Stimulated activated naive CD8-positive, alpha-beta T cell treated with anti-CD3 and anti-CD28 coated beads, Interleukin-15, Interleukin-2, amounts not matched to agents 100 ng/mL and 50 ng/mL, for 24 hours (primary cell): Measurements from ENCODE around the gene MYADML2.

ENCODE experiments used
- H3K27ac Mint-ChIP-seq: one replicate; pipeline ENCODE4 v1.8.0; 2021; ENCODE audit warnings: mild to moderate bottlenecking, mixed read lengths
- H3K27me3 Mint-ChIP-seq: one replicate; pipeline ENCODE4 v1.8.0; 2021; ENCODE audit warnings: mixed read lengths
- H3K36me3 Mint-ChIP-seq: one replicate; pipeline ENCODE4 v1.8.0; 2021; ENCODE audit warnings: low read depth, mixed read lengths
- H3K4me1 Mint-ChIP-seq: one replicate; pipeline ENCODE4 v1.8.0; 2021; ENCODE audit warnings: low read depth, mixed read lengths
- H3K4me3 Mint-ChIP-seq: one replicate; pipeline ENCODE4 v1.8.0; 2021; ENCODE audit warnings: mild to moderate bottlenecking, mixed read lengths
- H3K9me3 Mint-ChIP-seq: one replicate; pipeline ENCODE4 v1.8.0; 2021; ENCODE audit warnings: mixed read lengths

Gene MYADML2, protein sequence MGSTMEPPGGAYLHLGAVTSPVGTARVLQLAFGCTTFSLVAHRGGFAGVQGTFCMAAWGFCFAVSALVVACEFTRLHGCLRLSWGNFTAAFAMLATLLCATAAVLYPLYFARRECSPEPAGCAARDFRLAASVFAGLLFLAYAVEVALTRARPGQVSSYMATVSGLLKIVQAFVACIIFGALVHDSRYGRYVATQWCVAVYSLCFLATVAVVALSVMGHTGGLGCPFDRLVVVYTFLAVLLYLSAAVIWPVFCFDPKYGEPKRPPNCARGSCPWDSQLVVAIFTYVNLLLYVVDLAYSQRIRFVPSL

DNA sequence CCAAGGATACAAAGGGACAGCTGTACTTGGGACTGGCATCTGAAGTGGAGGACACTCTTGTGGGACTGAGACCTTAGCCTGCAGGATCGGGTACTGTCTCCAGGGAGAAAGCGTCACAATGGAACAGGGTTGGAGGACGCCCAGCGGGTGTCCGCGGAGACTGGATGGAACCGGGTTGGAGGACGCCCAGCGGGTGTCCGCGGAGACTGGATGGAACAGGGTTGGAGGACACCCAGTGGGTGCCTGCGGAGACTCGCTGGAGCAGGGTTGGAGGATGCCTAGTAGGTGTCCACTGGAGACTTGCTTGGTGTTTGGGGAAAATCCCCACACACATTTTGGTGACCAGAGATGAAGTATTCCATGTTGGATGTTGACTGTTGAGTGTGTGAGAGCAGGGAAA is at the start of gene MYADML2:
Gene MYADML2, minus strand, starts transcription at position 45 of the 400 bp plus-strand sequence. CDS start 5,492 bp downstream, outside the sequence.
- H3K4me3 Mint-ChIP-seq, result no peak within 1 kb of the TSS
- H3K4me1 Mint-ChIP-seq, result no peaks in the 10 kb centered on the region
- H3K36me3 Mint-ChIP-seq, result no peaks in the 10 kb centered on the region
- no peaks in the 10 kb centered on the region for H3K27me3 Mint-ChIP-seq
- H3K27ac Mint-ChIP-seq, result no peak within 1 kb of the TSS
- H3K9me3 Mint-ChIP-seq, result no peaks in the 10 kb centered on the region

DNA sequence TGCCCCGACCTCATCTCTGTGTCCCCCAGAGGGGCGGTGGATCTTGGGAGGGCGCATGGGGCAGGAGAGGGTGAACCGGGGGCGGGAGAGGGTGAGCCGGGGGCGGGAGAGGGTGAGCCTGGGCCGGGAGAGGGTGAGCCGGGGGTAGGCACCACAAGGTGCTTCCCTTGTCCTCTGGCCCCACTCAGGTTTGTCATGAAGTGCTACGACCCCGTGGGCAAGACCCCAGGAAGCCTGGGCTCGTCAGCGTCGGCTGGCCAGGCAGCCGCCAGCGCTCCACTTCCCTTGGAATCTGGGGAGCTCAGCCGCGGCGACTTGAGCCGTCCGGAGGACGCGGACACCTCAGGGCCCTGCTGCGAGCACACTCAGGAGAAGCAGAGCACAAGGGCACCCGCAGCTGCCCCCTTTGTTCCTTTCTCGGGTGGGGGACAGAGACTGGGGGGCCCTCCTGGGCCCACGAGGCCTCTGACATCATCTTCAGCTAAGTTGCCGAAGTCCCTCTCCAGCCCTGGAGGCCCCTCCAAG is 49.3 kb upstream of the MYADML2 start:
- Mint-ChIP-seq H3K4me3 (no peak overlapping the region), H3K4me1 (no peaks in the 10 kb centered on the region), H3K27ac (no peak overlapping the region), H3K9me3 (no peaks in the 10 kb centered on the region), H3K36me3 (no peaks in the 10 kb centered on the region), H3K27me3 (no peaks in the 10 kb centered on the region)

DNA sequence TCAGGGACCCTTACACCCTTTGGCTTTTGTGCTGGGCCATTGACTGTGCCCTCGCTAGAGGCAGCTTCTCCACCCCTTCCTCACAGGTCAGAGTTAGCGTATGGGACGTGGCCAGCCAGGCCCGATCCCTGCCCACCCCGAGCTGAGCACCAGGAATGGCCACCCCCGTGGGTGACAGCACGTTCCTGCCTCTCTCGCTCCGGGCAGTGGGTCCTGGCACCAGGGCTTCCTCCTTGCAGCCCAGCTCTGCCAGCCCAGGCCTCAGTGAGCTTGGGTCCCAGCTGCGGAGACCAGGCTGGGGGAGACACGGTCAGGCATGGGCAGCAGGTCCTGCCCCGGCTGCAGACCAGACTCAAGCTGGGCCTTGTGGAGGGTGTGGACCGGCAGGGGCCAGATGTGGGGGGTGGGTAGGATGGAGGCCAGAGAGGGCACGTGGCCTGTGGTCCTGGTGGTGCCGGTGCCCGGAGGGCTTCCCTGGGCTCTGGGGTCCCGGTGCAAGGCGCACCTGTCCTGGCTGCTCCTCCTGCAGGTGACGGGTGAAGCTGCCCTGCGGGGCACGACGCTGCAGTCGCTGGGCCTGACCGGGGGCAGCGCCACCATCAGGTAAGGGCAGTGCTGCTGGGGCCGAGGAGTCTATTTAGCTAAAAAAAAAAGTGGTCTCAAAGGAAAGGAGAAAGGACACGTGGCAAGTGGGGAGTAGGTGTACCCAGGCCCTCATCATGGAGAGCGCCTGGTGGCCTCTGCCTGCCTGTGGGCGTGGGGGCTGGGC is 48.6 kb upstream of the MYADML2 start:
- no peak overlapping the region for H3K4me3 Mint-ChIP-seq
- no peaks in the 10 kb centered on the region for H3K27me3 Mint-ChIP-seq
- H3K9me3 Mint-ChIP-seq, result no peaks in the 10 kb centered on the region
- H3K36me3 Mint-ChIP-seq, result no peaks in the 10 kb centered on the region
- no peak overlapping the region for H3K27ac Mint-ChIP-seq
- H3K4me1 Mint-ChIP-seq, result no peaks in the 10 kb centered on the region

DNA sequence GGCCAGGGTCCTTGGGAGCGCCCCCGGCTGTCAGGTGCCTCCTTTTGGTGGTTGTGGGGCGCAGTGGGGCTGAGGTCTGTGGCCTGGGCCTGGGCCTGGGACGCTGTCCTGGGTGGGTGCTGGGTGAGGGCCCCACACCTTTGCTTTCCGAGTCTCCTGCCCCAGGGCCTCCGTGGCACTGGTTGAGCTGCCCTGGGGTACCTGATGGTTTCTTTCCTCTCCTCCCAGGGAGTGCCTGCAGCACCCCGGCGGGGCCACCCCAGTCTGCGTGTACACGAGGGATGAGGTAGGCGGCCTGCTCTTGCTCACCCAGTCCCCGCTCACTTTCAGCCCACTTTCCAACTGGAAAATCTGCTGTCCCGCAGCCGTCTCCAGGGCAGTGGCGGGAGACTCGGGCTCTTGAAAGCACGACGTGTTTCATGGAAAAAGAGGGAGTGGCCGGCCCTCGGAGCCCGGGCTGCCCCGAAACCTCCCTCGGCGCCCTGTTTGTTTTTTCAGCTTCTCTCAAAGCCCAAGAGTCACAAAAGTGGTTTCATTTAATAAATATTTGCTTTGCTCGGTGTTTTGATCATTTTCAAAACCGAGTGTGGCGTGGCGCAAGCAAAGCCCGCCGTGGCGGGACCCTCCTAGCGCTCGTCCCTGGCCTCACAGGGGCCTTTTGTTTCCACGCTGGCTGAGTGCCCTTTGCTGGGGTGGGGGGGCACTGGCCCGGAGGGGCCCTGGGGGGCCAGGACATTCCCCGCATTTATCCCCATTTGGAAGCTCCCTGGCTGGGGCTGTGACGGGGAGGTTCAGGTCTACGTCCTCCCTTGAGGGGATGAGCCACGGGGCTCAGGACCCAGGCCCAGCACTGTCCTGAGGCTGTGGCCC is 47.8 kb upstream of the MYADML2 start:
- no peaks in the 10 kb centered on the region for H3K9me3 Mint-ChIP-seq
- H3K27me3 Mint-ChIP-seq, result no peaks in the 10 kb centered on the region
- no peaks in the 10 kb centered on the region for H3K4me1 Mint-ChIP-seq
- H3K4me3 Mint-ChIP-seq, result no peak overlapping the region
- no peak overlapping the region for H3K27ac Mint-ChIP-seq
- H3K36me3 Mint-ChIP-seq, result no peaks in the 10 kb centered on the region

DNA sequence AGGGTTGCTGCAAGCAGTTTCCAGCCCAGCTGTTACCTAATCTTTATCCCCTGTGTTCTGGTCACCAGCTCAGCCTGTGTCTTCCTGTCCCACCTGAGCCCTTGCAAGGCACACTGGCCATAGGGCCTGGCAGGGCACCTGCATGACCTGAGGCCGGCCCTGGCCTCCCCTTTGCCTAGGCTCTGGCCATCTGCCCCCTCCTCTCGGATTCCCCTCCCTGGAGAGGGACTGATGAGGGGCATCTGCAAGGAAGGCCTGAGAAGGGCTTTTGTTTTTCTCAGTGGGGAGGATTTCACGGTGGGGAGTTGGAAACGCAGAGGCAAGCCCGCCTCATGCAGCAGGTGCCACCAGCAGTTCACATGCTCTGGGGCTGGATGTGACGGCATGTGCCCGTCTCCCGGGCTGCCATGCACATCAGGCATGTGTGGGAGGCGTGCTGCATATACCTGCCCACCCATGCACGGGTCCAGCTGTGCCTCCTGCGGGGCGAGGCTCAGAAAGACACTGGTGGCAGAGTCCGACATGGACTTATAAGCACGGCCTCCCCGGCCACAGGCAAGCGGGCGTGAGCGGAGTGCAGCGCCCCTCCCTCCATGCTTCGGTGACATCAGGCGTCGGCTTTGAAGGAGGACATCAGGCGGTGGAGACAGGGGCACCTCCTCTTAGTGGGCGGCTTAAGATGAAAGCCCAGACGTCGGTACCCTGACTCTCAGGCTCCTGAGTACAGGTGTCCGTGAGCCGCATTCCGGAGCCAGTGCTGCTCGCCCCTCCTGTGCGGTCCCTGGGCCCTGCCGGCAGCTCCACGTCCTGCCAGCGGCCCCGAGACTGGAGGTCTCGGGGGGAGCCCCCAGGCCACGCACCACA is 46.9 kb upstream of the MYADML2 start:
- Mint-ChIP-seq H3K27ac (no peak overlapping the region), H3K9me3 (no peaks in the 10 kb centered on the region), H3K27me3 (no peaks in the 10 kb centered on the region), H3K36me3 (no peaks in the 10 kb centered on the region), H3K4me1 (no peaks in the 10 kb centered on the region), H3K4me3 (no peak overlapping the region)

DNA sequence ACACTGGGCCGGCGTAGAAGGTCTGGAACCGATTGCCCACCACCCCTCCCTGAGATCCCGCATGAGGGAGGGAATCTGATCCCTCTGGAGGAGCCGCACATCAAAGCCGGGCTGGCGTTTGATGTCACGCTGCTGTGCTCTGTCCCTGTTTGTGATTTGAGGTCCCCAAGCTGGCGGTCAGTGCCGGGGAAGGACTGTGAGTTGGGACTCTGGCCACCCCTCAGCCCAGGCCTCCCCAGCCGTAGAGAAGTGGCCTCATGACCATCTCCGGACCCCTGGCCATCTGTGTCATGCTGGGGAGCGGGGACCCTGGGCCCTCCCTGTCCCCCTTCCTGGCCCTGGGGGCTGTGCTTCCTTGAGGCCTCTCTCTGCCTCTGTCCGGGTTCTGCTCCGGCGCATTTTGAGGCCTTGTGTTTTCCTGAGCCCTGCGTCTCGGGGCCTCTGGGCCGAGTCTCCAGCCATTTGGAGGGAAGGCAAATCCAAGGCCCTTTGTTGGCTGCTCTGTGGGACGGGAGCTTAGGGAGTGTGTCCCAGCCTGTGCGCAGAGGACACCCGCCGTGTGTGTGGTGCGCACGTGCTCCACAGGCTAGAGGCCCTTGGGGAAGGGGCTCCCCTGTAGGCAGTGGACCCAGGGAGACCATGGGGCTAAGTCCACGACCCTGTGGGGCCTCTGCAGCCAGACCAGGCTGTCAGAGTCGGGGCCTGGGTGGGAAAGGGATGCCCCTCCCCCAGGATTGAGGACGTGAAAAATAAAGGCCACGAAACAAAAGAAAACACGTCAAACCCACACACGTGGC is 45.5 kb upstream of the MYADML2 start:
- no peaks in the 10 kb centered on the region for H3K27me3 Mint-ChIP-seq
- H3K9me3 Mint-ChIP-seq, result no peaks in the 10 kb centered on the region
- no peak overlapping the region for H3K27ac Mint-ChIP-seq
- H3K36me3 Mint-ChIP-seq, result no peaks in the 10 kb centered on the region
- H3K4me3 Mint-ChIP-seq, result no peak overlapping the region
- no peaks in the 10 kb centered on the region for H3K4me1 Mint-ChIP-seq

DNA sequence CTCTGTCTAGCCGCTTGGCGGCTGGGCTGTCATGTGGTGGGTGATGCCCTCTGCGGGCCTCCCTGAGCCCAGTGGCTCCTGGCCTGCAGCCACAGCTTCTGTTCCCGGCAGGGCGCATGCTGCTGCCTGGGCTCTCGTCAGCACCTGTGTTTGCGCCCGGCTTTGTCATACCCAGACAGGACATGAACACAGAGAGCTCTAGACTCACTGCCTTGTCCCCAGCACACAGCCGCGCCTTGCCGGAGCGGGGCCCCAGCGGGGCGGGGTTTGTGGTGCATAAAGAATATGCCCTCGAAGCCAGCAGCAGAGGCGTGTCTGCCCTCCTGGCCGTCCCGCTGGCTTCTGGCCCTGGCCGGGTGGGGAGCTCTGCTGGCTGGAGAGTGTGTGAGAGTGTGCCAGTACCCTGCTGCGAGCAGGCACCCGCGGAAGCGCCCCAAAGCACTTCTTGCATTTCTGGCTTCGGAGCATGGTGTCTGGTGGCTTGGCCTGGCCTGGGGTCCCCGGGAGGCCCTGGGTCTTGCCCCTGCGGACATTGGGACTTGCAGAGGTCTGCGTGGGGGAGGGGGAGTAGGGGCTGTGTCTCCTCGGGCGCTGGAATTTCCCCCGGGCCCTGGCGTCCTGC is 44.8 kb upstream of the MYADML2 start:
- H3K27me3 Mint-ChIP-seq, result no peaks in the 10 kb centered on the region
- H3K36me3 Mint-ChIP-seq, result peaks cover 1% of the 10 kb centered on the region
- H3K27ac Mint-ChIP-seq, result no peak overlapping the region
- no peak overlapping the region for H3K4me3 Mint-ChIP-seq
- no peaks in the 10 kb centered on the region for H3K4me1 Mint-ChIP-seq
- H3K9me3 Mint-ChIP-seq, result no peaks in the 10 kb centered on the region

DNA sequence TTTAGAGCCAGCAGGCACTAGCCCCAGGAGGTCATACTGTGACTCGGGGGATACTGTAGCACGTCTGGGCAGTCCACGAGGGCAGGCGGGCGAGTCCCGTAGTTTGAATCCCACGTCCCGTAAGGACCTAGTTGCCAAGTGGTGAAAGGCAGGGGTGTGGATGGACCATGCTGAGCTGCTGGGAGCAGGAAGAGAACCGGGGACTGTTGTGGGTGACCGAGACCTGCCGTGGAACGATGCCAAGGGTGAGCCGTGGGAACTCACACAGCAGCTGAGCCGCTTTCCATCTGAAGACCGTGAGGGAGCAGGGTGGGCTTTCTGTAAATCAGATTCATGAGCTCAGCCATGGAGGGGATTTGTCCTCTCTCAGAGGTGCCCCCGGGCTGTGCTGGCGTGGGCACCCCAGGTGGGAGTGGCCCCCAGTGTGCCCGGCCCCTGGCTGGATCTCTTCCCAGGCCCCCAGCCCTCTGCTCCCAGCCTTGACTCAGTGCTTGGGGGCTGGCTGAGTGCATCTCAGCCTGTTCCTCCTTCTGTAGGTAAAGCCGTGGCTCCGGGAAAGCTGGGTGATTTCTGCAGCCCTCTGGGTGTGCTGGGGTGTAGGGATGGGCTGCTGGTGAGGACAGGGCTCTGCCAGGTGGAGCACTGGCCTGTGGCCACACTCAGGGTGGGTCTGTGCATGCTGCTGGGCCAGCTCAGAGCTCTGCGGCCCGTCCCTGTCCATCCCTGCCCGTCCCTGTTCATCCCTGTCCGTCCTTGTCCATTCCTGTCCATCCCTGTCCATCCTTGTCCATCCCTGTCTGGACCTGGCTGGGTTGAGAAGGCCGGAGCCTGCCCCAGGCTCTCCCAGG is 44.0 kb upstream of the MYADML2 start:
- Mint-ChIP-seq H3K4me3 (no peak overlapping the region), H3K27ac (no peak overlapping the region), H3K27me3 (no peaks in the 10 kb centered on the region), H3K4me1 (no peaks in the 10 kb centered on the region), H3K36me3 (peaks cover 7% of the 10 kb centered on the region), H3K9me3 (no peaks in the 10 kb centered on the region)

DNA sequence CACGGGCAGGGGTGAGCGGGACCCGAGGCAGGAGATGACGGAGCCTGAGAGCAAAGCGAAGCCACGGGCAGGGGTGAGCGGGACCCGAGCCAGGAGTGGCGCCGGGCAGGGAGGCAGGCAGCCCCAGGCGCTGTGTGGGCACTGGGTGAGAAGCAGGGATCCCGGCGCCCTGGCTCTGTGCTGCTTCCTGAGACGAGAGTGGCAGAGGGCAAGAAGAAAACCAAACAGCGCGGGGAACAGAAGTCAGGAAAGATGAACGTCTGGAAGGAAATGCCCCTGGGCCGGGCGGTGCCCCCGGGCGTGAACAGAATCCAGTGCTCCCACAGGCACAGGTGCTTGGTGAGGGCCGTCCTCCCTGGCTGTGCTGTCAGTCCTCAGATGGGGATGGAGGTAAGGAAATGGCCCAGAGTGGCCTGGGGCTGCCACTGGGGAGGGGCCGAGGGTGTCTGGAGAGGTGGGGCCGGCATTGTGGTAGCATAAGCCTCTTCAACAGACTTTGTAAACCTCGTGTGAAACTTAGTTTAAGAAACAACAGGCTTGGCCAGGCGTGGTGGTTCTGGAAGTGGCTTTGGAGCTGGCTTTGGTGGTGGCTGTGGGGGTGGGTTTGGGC is 40.2 kb upstream of the MYADML2 start:
- H3K36me3 Mint-ChIP-seq, result peaks cover 16% of the 10 kb centered on the region
- no peaks in the 10 kb centered on the region for H3K27me3 Mint-ChIP-seq
- H3K27ac Mint-ChIP-seq, result no peak overlapping the region
- H3K4me3 Mint-ChIP-seq, result no peak overlapping the region
- H3K9me3 Mint-ChIP-seq, result no peaks in the 10 kb centered on the region
- peaks cover 5% of the 10 kb centered on the region for H3K4me1 Mint-ChIP-seq

DNA sequence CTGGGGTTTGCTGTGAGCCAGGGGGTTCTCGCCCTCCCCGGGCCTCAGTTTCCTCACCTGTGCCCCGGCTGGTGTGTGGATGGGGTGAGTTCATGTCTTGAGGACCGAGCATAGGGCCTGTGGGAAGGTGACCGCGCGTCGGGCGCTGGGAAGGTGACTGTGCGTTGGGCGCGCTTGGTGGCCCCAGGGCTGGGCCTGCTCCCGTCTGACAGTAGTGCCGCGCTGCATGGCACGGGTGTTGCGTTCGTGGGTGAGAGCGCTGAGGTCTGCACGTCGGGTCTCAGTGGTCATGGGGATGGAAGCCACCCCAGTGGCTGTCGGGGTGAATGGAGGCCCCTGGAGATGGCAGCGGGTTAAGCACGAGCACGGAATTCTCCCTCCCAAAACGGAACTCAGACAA is 39.6 kb upstream of the MYADML2 start:
- no peak overlapping the region for H3K4me3 Mint-ChIP-seq
- no peaks in the 10 kb centered on the region for H3K9me3 Mint-ChIP-seq
- peaks cover 5% of the 10 kb centered on the region for H3K4me1 Mint-ChIP-seq
- H3K36me3 Mint-ChIP-seq, result peaks cover 17% of the 10 kb centered on the region
- H3K27ac Mint-ChIP-seq, result no peak overlapping the region
- no peaks in the 10 kb centered on the region for H3K27me3 Mint-ChIP-seq

DNA sequence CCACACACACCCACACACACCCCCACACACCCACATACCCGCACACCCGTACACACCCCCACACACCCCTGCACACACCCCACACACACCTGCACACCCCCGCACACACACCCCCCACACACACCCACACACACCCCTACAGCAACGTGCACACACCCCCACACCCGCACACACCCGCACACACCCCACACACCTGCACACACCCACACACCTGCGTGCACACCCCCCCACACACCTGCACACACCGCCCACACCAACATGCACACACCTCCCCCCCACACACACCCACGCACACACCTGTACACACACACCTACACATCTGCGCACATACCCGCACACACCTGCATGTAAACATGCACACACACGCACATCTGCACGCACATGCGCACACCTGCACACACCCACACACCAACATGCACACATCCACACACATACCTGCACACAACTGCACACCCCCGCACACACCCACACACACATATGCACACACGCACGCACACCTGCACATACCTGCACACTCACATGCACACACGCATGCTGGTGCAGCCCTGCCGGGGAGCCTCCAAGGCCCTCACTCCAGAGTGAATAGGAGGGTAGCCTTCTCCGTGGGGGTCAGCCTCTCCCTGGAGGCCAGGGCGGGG is 37.9 kb upstream of the MYADML2 start:
- H3K4me1 Mint-ChIP-seq, result peaks cover 15% of the 10 kb centered on the region
- H3K9me3 Mint-ChIP-seq, result no peaks in the 10 kb centered on the region
- no peaks in the 10 kb centered on the region for H3K27me3 Mint-ChIP-seq
- H3K36me3 Mint-ChIP-seq, result peaks cover 24% of the 10 kb centered on the region
- peak overlapping the region; percentile 45 for H3K27ac Mint-ChIP-seq
- H3K4me3 Mint-ChIP-seq, result no peak overlapping the region
